Measurements from ENCODE around the gene LARP1B. TPM values are rescaled to one million over a fixed set of nuclear protein-coding genes. Genes with fewer than 3 reads are reported as not detected.

LARP1B gene
- total RNA-seq, 1 experiment from 2014 or later = 17.3 TPM

- in situ Hi-C loops (cut with HindIII; ENCODE audit: low pct_unique_long_range_greater_than_20kb, low sequenced_read_pairs) (no loop called here), intact Hi-C loops (cut with micrococcal nuclease; ENCODE audit: unreplicated experiment) (no loop called here)
- no TSS peak for BruUV-seq (replicated peaks)
- TF ChIP-seq TCF7L2 (IDR thresholded peaks at IDR 0.05; ENCODE audit: low read depth, low read length) = no peak
- no peak for TF ChIP-seq REST (IDR thresholded peaks at IDR 0.05; ENCODE audit: insufficient read depth in 1 of 2, low read depth in 2 of 2, low read length in 1 of 2)
- no peak for TF ChIP-seq POLR2AphosphoS5 (IDR thresholded peaks at IDR 0.05; ENCODE audit: low read depth, low read length)
- no peak for TF ChIP-seq CTCF (IDR thresholded peaks at IDR 0.05)
- no peak for TF ChIP-seq SIN3A (IDR thresholded peaks at IDR 0.05; ENCODE audit: borderline replicate concordance, insufficient read depth, low read depth, low read length)
- H3K36me3 ChIP-seq (ENCODE audit: control insufficient read depth, insufficient read depth, low read length) = no peaks in the 10 kb centered on the region
- peaks cover 14% of the 10 kb centered on the region; the same call in 1 of the 2 replicates for H3K9me3 ChIP-seq (ENCODE audit: control insufficient read depth, insufficient read depth, low read depth, low read length)
- POLR2A ChIA-PET = no interaction called here
- H3K27me3 ChIP-seq (ENCODE audit: control insufficient read depth, insufficient read depth, low read length) = no peaks in the 10 kb centered on the region
- H3K4me1 ChIP-seq (ENCODE audit: control insufficient read depth, insufficient read depth, low read length) = no peaks in the 10 kb centered on the region
- DNase-seq (ENCODE audit: low read depth, low spot score) = no peak
- ATAC-seq = no peak
- H3K27ac ChIP-seq (ENCODE audit: low read length) = no peak overlapping the region
- H3K4me3 ChIP-seq (ENCODE audit: low read depth in 2 of 2, low read length in 2 of 2) = no peak overlapping the region
- CTCF ChIA-PET = no interaction called here
Observed at GRCh38 chr4:128249787-128250668, 188.9 kb downstream of the LARP1B start.

GRCh38 chr4:128255906-128256305 lies 194.8 kb downstream of the LARP1B start:
- BruUV-seq (replicated peaks) = no TSS peak
- CTCF ChIA-PET = no interaction called here
- ATAC-seq = no peak
- no peak for TF ChIP-seq POLR2AphosphoS5 (IDR thresholded peaks at IDR 0.05; ENCODE audit: low read depth, low read length)
- TF ChIP-seq CTCF (IDR thresholded peaks at IDR 0.05) = no peak
- H3K36me3 ChIP-seq (ENCODE audit: control insufficient read depth, insufficient read depth, low read length) = no peaks in the 10 kb centered on the region
- in situ Hi-C loops (cut with HindIII; ENCODE audit: low pct_unique_long_range_greater_than_20kb, low sequenced_read_pairs) = no loop called here
- no peak for DNase-seq (ENCODE audit: low read depth, low spot score)
- no peak overlapping the region for H3K27ac ChIP-seq (ENCODE audit: low read length)
- no peaks in the 10 kb centered on the region for H3K4me1 ChIP-seq (ENCODE audit: control insufficient read depth, insufficient read depth, low read length)
- intact Hi-C loops (cut with micrococcal nuclease; ENCODE audit: unreplicated experiment) = no loop called here
- H3K4me3 ChIP-seq (ENCODE audit: low read depth in 2 of 2, low read length in 2 of 2) = no peak overlapping the region
- peaks cover 6% of the 10 kb centered on the region; the same call in 1 of the 2 replicates for H3K9me3 ChIP-seq (ENCODE audit: control insufficient read depth, insufficient read depth, low read depth, low read length)
- POLR2A ChIA-PET = no interaction called here
- H3K27me3 ChIP-seq (ENCODE audit: control insufficient read depth, insufficient read depth, low read length) = no peaks in the 10 kb centered on the region

All from Panc1 (cell line).